Gastroesophageal sphincter (tissue), 3 donors: ENCODE measurements around the gene LARGE1.

Experiments
- CTCF ChIP-seq, 4 experiments: fragments of 200-600 bp in 2 of 4; fragments of 450-650 bp in 2 of 4; sonication (generic) in 1 of 4; IDR thresholded peaks; one replicate each; pipeline ENCODE4 v1.5.1; 2017 to 2019; ENCODE audit warnings: antibody characterized with exemption in 4 of 4, mild to moderate bottlenecking in 2 of 4, moderate library complexity in 2 of 4
- EP300 ChIP-seq: sonication (generic); formaldehyde crosslinking; IDR thresholded peaks from one replicate; pipeline ENCODE4 v1.6.1; 2017; ENCODE audit warnings: antibody characterized with exemption, mild to moderate bottlenecking
- POLR2A ChIP-seq, 2 donors: fragments of 450-650 bp; IDR thresholded peaks; one replicate each; pipeline ENCODE4 v1.6.1; 2017; ENCODE audit warnings: antibody characterized with exemption in 2 of 2, mild to moderate bottlenecking in 2 of 2, moderate library complexity in 1 of 2
- POLR2AphosphoS5 ChIP-seq: sonication (generic); formaldehyde crosslinking; IDR thresholded peaks from one replicate; pipeline ENCODE4 v1.6.1; 2017; ENCODE audit warnings: antibody characterized with exemption

GRCh38 chr22:33379836-33380235 is 540.4 kb downstream of the LARGE1 start:
- TF ChIP-seq POLR2AphosphoS5 (no peak), CTCF (IDR thresholded peaks at IDR 0.05) (no peak), EP300 (no peak), POLR2A (IDR thresholded peaks at IDR 0.05) (no peak)
